Peyer's patch (tissue), 4 donors: ENCODE results near the gene RET. TPM values are rescaled to one million over a fixed set of nuclear protein-coding genes. Genes with fewer than 3 reads are reported as not detected.

Experiments used
- DNase-seq, 3 donors: peaks; one replicate each; pipeline ENCODE4 v3.0.0-alpha.2; 2017 to 2019
- H3K27ac ChIP-seq, 4 donors: fragments of 200-600 bp; sonication (generic); one replicate each; pipeline ENCODE4 v1.5.1; 2016 to 2019
- H3K27me3 ChIP-seq, 2 donors: fragments of 200-600 bp; sonication (generic); one replicate each; pipeline ENCODE4 v1.5.1; 2019
- H3K36me3 ChIP-seq, 3 donors: fragments of 200-600 bp; sonication (generic); one replicate each; pipeline ENCODE4 v1.5.1; 2016 to 2019
- H3K4me1 ChIP-seq, 4 donors: fragments of 200-600 bp; sonication (generic); one replicate each; pipeline ENCODE4 v1.5.1; 2016 to 2019
- H3K4me3 ChIP-seq, 4 donors: fragments of 200-600 bp; sonication (generic); 1 replicate in 3 of 4; 2 replicates in 1 of 4; pipeline ENCODE4 v1.5.1; 2016 to 2019; ENCODE audit warnings: mild to moderate bottlenecking in 1 of 4
- H3K9me3 ChIP-seq, 4 donors: fragments of 200-600 bp; sonication (generic); one replicate each; pipeline ENCODE4 v1.5.1; 2016 to 2019; ENCODE audit warnings: mild to moderate bottlenecking in 1 of 4
- POLR2A ChIP-seq, 2 donors: fragments of 450-650 bp; IDR thresholded peaks; one replicate each; pipeline ENCODE4 v1.5.1; 2017; ENCODE audit warnings: antibody characterized with exemption in 2 of 2, mild to moderate bottlenecking in 2 of 2, moderate library complexity in 2 of 2
- total RNA-seq, 4 donors: library from RNA; depleted of rRNA; stranded (reverse); fragments of >200 nt; gene quantifications; one replicate each; pipeline ENCODE4 v1.1.0, GENCODE V29; 2016
- TF ChIP-seq, protein P1 (sequence below), 6 experiments: fragments of 450-650 bp in 4 of 6; fragments of 200-600 bp in 2 of 6; sonication (generic) in 1 of 6; IDR thresholded peaks; one replicate each; pipeline ENCODE4 v1.5.1; 2017 to 2019; ENCODE audit warnings: antibody characterized with exemption in 6 of 6, mild to moderate bottlenecking in 3 of 6, moderate library complexity in 1 of 6

The RET gene
- total RNA-seq, 4 donors from 2014 or later: 1.2 to 5.8 (median 1.7) TPM

DNA sequence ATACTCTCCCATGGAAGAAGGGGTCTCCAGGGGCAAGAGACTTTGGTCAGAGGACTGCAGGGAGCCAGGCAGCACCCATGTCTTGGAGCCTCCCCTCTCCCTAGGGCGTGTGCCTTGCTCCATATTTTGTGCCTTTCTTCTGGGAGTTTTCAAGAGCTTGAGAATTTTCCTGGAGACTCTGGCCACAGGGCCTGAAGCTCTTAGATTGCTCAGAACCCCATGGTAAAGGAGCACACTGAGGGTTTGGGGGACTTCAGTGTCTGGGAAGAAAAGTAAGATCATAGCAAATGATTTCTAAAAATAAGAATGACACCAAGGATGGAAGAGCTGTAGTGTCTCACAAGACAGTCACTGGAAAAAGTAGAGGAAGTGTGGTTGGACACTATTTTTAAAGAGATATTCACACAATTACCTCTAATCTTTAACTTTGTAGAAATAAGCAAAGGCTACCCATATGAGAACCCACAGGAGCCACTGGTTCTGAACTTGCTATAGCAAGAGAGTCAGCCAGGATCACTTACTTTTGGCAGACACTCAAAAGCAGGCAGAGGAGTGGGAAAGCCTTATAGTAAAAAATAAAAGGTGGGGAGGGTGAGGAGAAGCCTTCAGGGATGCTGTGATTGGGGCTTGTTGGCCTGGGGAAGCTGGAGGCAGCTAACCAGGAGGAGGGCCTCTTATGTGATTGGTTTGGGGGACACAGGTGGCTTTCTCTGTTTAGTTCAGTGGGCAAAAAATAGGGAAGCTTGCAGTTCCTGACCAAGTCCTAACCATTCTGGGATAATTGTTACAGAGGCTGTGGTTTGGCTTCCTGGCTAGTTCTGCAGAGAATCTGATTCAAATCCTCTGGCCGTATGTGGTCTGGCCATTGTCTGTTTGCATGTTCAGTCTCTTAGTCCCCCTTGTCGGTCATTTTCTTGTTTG is 56.3 kb downstream of the RET start:
- TF ChIP-seq POLR2A (IDR thresholded peaks at IDR 0.05): no peak
- TF ChIP-seq, protein P1, sequence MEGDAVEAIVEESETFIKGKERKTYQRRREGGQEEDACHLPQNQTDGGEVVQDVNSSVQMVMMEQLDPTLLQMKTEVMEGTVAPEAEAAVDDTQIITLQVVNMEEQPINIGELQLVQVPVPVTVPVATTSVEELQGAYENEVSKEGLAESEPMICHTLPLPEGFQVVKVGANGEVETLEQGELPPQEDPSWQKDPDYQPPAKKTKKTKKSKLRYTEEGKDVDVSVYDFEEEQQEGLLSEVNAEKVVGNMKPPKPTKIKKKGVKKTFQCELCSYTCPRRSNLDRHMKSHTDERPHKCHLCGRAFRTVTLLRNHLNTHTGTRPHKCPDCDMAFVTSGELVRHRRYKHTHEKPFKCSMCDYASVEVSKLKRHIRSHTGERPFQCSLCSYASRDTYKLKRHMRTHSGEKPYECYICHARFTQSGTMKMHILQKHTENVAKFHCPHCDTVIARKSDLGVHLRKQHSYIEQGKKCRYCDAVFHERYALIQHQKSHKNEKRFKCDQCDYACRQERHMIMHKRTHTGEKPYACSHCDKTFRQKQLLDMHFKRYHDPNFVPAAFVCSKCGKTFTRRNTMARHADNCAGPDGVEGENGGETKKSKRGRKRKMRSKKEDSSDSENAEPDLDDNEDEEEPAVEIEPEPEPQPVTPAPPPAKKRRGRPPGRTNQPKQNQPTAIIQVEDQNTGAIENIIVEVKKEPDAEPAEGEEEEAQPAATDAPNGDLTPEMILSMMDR (IDR thresholded peaks at IDR 0.05): no peak
- H3K9me3 ChIP-seq: no peaks in the 10 kb centered on the region
- no peaks in the 10 kb centered on the region for H3K27me3 ChIP-seq
- H3K4me3 ChIP-seq: no peak overlapping the region
- DNase-seq: no peak
- H3K4me1 ChIP-seq: no peaks in the 10 kb centered on the region
- no peaks in the 10 kb centered on the region for H3K36me3 ChIP-seq
- H3K27ac ChIP-seq: no peak overlapping the region

DNA sequence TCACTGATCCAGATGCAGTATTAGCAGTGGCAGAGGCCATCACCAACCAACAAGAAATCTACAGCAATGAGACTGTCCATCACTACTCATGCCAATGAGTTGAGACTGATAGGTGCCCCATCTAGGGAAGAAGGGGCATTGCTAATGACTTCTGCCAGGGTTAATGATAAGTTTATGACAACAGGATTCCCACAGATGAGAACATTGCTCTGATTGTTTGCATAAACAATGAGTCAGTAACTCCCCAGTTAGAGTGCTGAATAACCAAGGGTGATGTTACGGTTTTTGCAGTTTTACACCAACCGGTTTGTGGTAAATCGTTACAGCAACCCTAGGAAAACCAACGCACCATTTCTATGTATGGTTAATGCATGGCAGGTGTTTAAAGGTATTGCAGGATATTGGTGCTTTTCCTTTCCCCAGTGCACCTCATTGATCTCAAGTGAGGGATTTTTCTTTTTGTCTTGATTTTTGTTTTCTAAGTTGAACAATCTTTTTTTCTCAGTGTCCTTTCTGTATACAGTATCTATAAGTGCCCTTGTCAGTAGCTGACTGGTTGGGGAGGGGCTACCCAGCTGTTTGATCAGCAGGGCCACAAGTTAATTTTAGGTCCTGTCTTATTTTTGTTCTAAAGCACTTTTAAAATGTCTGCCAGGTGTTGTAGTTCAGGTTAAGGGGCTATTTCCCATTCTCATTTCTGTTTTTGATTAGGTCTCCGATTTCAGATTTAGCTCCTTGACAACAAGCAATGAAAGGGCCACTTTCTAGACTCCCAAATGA is 57.4 kb downstream of the RET start:
- Histone ChIP-seq H3K9me3 (no peaks in the 10 kb centered on the region), H3K27ac (no peak overlapping the region), H3K36me3 (no peaks in the 10 kb centered on the region), H3K27me3 (no peaks in the 10 kb centered on the region), H3K4me3 (no peak overlapping the region), H3K4me1 (peaks cover 0 to under 1% (median 0%) of the 10 kb centered on the region in 4 donors)
- TF ChIP-seq, protein P1 (IDR thresholded peaks at IDR 0.05): no peak
- TF ChIP-seq POLR2A (IDR thresholded peaks at IDR 0.05): no peak
- no peak for DNase-seq

DNA sequence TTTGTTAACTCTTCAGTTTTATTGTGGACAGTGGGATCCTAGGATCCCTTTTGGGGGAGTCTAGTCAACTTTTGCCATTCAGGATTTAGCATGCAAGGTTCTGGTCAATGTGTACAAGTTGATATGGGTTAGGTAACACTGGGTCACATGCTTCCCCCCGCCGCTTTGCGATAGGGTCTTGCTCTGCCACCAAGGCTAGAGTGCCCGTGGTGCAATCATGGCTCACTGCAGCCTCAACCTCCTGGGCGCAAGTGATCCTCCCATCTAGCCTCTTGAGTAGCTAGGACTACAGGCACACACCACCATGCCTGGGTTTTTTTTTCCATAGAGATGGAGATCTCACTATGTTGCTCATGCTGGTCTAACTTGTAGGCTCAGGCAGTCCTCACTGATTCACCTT is 58.2 kb downstream of the RET start:
- no peak for DNase-seq
- Histone ChIP-seq H3K27ac (no peak overlapping the region), H3K4me1 (peaks cover 0 to 8% (median 2%) of the 10 kb centered on the region in 4 donors), H3K27me3 (no peaks in the 10 kb centered on the region), H3K4me3 (no peak overlapping the region), H3K9me3 (no peaks in the 10 kb centered on the region), H3K36me3 (no peaks in the 10 kb centered on the region)
- TF ChIP-seq, protein P1 (IDR thresholded peaks at IDR 0.05): no peak
- TF ChIP-seq POLR2A (IDR thresholded peaks at IDR 0.05): no peak

- H3K27ac ChIP-seq: no peak overlapping the region
- H3K4me1 ChIP-seq: peaks cover 0 to 12% (median 2%) of the 10 kb centered on the region in 4 donors
- H3K4me3 ChIP-seq: no peak overlapping the region
- H3K27me3 ChIP-seq: no peaks in the 10 kb centered on the region
- no peak for DNase-seq
- no peaks in the 10 kb centered on the region for H3K36me3 ChIP-seq
- H3K9me3 ChIP-seq: no peaks in the 10 kb centered on the region
- TF ChIP-seq, protein P1 (IDR thresholded peaks at IDR 0.05): no peak
- TF ChIP-seq POLR2A (IDR thresholded peaks at IDR 0.05): no peak
These were observed 58.8 kb downstream of the RET start for GRCh38 chr10:43135656-43136055.

GRCh38 chr10:43136432-43136831 is 59.6 kb downstream of the RET start:
- TF ChIP-seq POLR2A (IDR thresholded peaks at IDR 0.05): no peak
- TF ChIP-seq, protein P1 (IDR thresholded peaks at IDR 0.05): no peak
- Histone ChIP-seq H3K27me3 (no peaks in the 10 kb centered on the region), H3K36me3 (no peaks in the 10 kb centered on the region), H3K9me3 (no peaks in the 10 kb centered on the region), H3K27ac (no peak overlapping the region), H3K4me1 (peaks cover 0 to 16% (median 2%) of the 10 kb centered on the region in 4 donors), H3K4me3 (no peak overlapping the region)
- no peak for DNase-seq
